H1 (cell line): ENCODE measurements around the gene EBF3. TPM values are rescaled to one million over a fixed set of nuclear protein-coding genes. Genes with fewer than 3 reads are reported as not detected.

ENCODE experiments used
- ATF2 ChIP-seq: IDR thresholded peaks from 2 replicates; pipeline ENCODE4 v1.6.1; 2012; ENCODE audit warnings: low read length, inconsistent platforms
- BCL11A ChIP-seq, 2 experiments: IDR thresholded peaks; one replicate each; pipeline ENCODE4 v1.6.1; 2011; ENCODE audit warnings: low read depth in 2 of 2, low read length in 2 of 2, mild to moderate bottlenecking in 2 of 2
- CBX5 ChIP-seq: fragments of 300-800, 300-1000 bp; sonication (generic); IDR thresholded peaks from 2 replicates; pipeline ENCODE4 v1.7.1; 2016; ENCODE audit warnings: antibody characterized with exemption, low read length, low read depth
- CHD2 ChIP-seq: IDR thresholded peaks from 2 replicates; pipeline ENCODE4 v1.6.1; 2012; ENCODE audit warnings: low read length, improper control_type of control experiment
- CHD7 ChIP-seq: fragments of 300-600 bp; sonication (generic); IDR thresholded peaks from 2 replicates; pipeline ENCODE4 v1.7.1; 2012; ENCODE audit warnings: low read length, moderate library complexity, mild to moderate bottlenecking, inconsistent platforms; ENCODE audit not compliant: insufficient replicate concordance
- HDAC6 ChIP-seq: IDR thresholded peaks from one replicate; pipeline ENCODE4 v1.7.1; 2012; ENCODE audit warnings: low read depth, mild to moderate bottlenecking, inconsistent platforms, low read length, moderate library complexity
- SIX5 ChIP-seq: IDR thresholded peaks from 2 replicates; pipeline ENCODE4 v1.6.1; 2011; ENCODE audit warnings: mild to moderate bottlenecking, low read depth, low read length
- SUZ12 ChIP-seq: fragments of 200-600 bp; sonication (generic); IDR thresholded peaks from 2 replicates; pipeline ENCODE4 v1.6.1; 2012; ENCODE audit warnings: mild to moderate bottlenecking, inconsistent platforms, low read length, moderate library complexity, mixed read lengths
- TBP ChIP-seq: IDR thresholded peaks from 2 replicates; pipeline ENCODE4 v1.6.1; 2011; ENCODE audit warnings: low read depth, low read length, improper control_type of control experiment
- TEAD4 ChIP-seq: IDR thresholded peaks from 2 replicates; pipeline ENCODE4 v1.6.1; 2012; ENCODE audit warnings: low read depth, low read length, inconsistent platforms, mixed read lengths
- YY1 ChIP-seq: IDR thresholded peaks from 2 replicates; pipeline ENCODE4 v1.6.1; 2011; ENCODE audit warnings: low read depth, mild to moderate bottlenecking, low read length
- polyA plus RNA-seq, 7 experiments: library from polyadenylated mRNA; depleted of rRNA in 3 of 7; stranded (reverse) in 5 of 7; unstranded in 2 of 7; fragments of >200 nt in 5 of 7; fragments of 200-250 nt in 2 of 7; gene quantifications; 1 replicate in 5 of 7; 2 replicates in 1 of 7; 4 replicates in 1 of 7; pipeline versions ENCODE4 v1.2.1 to v1.2.3, GENCODE V29; 2011 to 2013; ENCODE audit warnings: missing spikeins in 2 of 7, mixed read lengths in 2 of 7
- total RNA-seq: library from RNA; stranded (reverse); fragmentation: NEBNext Ultra II Directional; extraction: Animal tissue kit (Norgen Biotek cat#: 25700); gene quantifications from 2 replicates; pipeline ENCODE4 v1.2.1, GENCODE V29; 2021

Gene EBF3
- total and polyA plus RNA-seq, 2 of the 8 experiments (the other 6 are each of a cell fraction or from before 2014, with no cell fraction given), result 0.08 to 0.26 TPM

GRCh38 chr10:129883029-129883428 is 81.0 kb downstream of the EBF3 start (continued):
- TF ChIP-seq CHD7 (no peak), SUZ12 (no peak), SIX5 (no peak), TEAD4 (no peak), HDAC6 (no peak), ATF2 (no peak), BCL11A (IDR thresholded peaks at IDR 0.05; ENCODE audit: low read depth in 2 of 2, low read length in 2 of 2) (no peak), CBX5 (no peak), TBP (no peak), YY1 (no peak), CHD2 (no peak)
